Spleen (tissue), 7 donors: ENCODE measurements around the gene RBP7.
"Not testable (repeated sequence)": the region's sequence is repeated elsewhere in the genome, so short reads cannot be mapped to it uniquely, and the experiment has no call there.

Experiments
- CTCF ChIP-seq, 11 experiments: fragments of 200-600 bp in 7 of 11; fragments of 450-650 bp in 4 of 11; sonication (generic) in 4 of 11; IDR thresholded peaks in 8 of 11; conservative IDR thresholded peaks in 3 of 11; 1 replicate in 7 of 11; 2 replicates in 4 of 11; pipeline versions ENCODE4 v1.4.0 to v1.8.0; 2016 to 2021; ENCODE audit warnings: antibody characterized with exemption in 11 of 11, inconsistent platforms in 4 of 11, mild to moderate bottlenecking in 1 of 11
- POLR2A ChIP-seq, 3 donors: fragments of 450-650 bp; IDR thresholded peaks; one replicate each; pipeline ENCODE4 v1.5.1; 2017; ENCODE audit warnings: antibody characterized with exemption in 3 of 3, mild to moderate bottlenecking in 1 of 3
- POLR2AphosphoS5 ChIP-seq, 3 donors: sonication (generic); formaldehyde crosslinking; IDR thresholded peaks; one replicate each; pipeline ENCODE4 v1.5.1; 2017; ENCODE audit warnings: antibody characterized with exemption in 3 of 3
- donor health status: DM: no; HTN: no; CAD: no; lungs with moderate emphysema.
- donor health status: DM: no; HTN: no; CAD: no.
- donor health status: DM: no; HTN: no; CAD: no.

GRCh38 chr1:10028956-10029500, 32.0 kb downstream of the RBP7 start:
- TF ChIP-seq POLR2A (IDR thresholded peaks at IDR 0.05); CTCF (IDR thresholded peaks at IDR 0.05 in 8 of 11, conservative IDR thresholded peaks at IDR 0.05 in 3 of 11); POLR2AphosphoS5 (IDR thresholded peaks at IDR 0.05): not testable (repeated sequence)
